Retinal pigment epithelial cell (primary cell): ENCODE results near the gene KAT2A.

ENCODE experiments used
- DNase-seq: peaks from one replicate; pipeline ENCODE4 v3.0.0-alpha.2; 2010; ENCODE audit warnings: low read depth
- H3K4me3 ChIP-seq: 2 replicates; pipeline ENCODE4 v1.5.1; 2011; ENCODE audit warnings: mild to moderate bottlenecking, low read length, control low read depth, moderate library complexity
- TF ChIP-seq, protein P1 (sequence below): conservative IDR thresholded peaks from 2 replicates; pipeline ENCODE4 v1.5.1; 2011; ENCODE audit warnings: low read depth, low read length, control low read depth, inconsistent platforms

Gene KAT2A

GRCh38 chr17:42068979-42069378 lies 52.2 kb downstream of the KAT2A start:
- TF ChIP-seq, protein P1, sequence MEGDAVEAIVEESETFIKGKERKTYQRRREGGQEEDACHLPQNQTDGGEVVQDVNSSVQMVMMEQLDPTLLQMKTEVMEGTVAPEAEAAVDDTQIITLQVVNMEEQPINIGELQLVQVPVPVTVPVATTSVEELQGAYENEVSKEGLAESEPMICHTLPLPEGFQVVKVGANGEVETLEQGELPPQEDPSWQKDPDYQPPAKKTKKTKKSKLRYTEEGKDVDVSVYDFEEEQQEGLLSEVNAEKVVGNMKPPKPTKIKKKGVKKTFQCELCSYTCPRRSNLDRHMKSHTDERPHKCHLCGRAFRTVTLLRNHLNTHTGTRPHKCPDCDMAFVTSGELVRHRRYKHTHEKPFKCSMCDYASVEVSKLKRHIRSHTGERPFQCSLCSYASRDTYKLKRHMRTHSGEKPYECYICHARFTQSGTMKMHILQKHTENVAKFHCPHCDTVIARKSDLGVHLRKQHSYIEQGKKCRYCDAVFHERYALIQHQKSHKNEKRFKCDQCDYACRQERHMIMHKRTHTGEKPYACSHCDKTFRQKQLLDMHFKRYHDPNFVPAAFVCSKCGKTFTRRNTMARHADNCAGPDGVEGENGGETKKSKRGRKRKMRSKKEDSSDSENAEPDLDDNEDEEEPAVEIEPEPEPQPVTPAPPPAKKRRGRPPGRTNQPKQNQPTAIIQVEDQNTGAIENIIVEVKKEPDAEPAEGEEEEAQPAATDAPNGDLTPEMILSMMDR = no peak

GRCh38 chr17:42067371-42068091 lies 53.6 kb downstream of the KAT2A start:
- no peak overlapping the region for H3K4me3 ChIP-seq
- TF ChIP-seq, protein P1 = peak; percentile 97
- DNase-seq = no peak

More at GRCh38 chr17:42068979-42069378, 52.2 kb downstream of the KAT2A start:
- DNase-seq = no peak
- no peak overlapping the region for H3K4me3 ChIP-seq

DNA sequence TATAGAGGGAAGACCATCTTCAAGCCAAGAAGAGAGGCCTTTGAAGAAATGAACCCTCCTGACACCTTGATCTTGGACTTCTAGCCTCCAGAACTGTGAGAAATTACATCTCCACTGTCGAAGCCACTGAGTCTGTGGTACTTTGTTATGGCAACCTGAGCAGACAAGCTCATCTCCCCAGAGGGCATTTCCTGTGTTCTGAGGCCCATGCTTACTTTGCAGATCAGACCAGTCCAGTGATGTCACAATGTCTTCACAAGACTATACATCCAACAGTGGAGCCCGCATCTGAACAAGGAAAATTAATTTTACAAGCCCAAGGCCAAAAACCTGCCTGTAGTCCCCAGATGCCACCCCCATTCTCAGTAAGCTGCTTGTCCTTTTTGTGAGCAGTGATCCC lies 56.0 kb downstream of the KAT2A start:
- TF ChIP-seq, protein P1 = no peak
- H3K4me3 ChIP-seq = no peak overlapping the region
- no peak for DNase-seq
